Fibroblast of peridontal ligament (primary cell): ENCODE results near the gene GCNT4.
"Not testable (repeated sequence)": the region's sequence is repeated elsewhere in the genome, so short reads cannot be mapped to it uniquely, and the experiment has no call there.

Experiments
- DNase-seq: peaks from one replicate; pipeline ENCODE4 v3.0.0-alpha.2; 2010; ENCODE audit errors: extremely low read depth

The GCNT4 gene

GRCh38 chr5:75052192-75053053, at the start of gene GCNT4:
Gene GCNT4, minus strand, starts transcription at chr5:75052558. Its CDS starts 22,521 bp downstream, at chr5:75030037.
- DNase-seq, result peak; percentile 51

GRCh38 chr5:75095956-75096355, 43.6 kb upstream of the GCNT4 start:
- DNase-seq, result not testable (repeated sequence)

GRCh38 chr5:75091597-75091996, 39.2 kb upstream of the GCNT4 start:
- DNase-seq, result no peak

- DNase-seq, result no peak
Measured at GRCh38 chr5:75089662-75090061, 37.3 kb upstream of the GCNT4 start.

- no peak for DNase-seq
Measured at GRCh38 chr5:75089137-75089536, 36.8 kb upstream of the GCNT4 start.

GRCh38 chr5:75088648-75089047, 36.3 kb upstream of the GCNT4 start:
- DNase-seq, result no peak

GRCh38 chr5:75081510-75081909, 29.2 kb upstream of the GCNT4 start:
- DNase-seq, result no peak

GRCh38 chr5:75079346-75079745, 27.0 kb upstream of the GCNT4 start:
- DNase-seq, result not testable (repeated sequence)

- DNase-seq, result no peak
Measured at GRCh38 chr5:75078027-75078426, 25.7 kb upstream of the GCNT4 start.

GRCh38 chr5:75072061-75072460, 19.7 kb upstream of the GCNT4 start:
- no peak for DNase-seq

- no peak for DNase-seq
Measured at GRCh38 chr5:75071100-75071499, 18.7 kb upstream of the GCNT4 start.

GRCh38 chr5:75067434-75067833, 15.1 kb upstream of the GCNT4 start:
- no peak for DNase-seq

- DNase-seq, result no peak
Measured at GRCh38 chr5:75062925-75063531, 10.7 kb upstream of the GCNT4 start.

- no peak for DNase-seq
Measured at GRCh38 chr5:75059912-75060545, 7.7 kb upstream of the GCNT4 start.

- DNase-seq, result no peak
Measured at GRCh38 chr5:75058986-75059535, 6.7 kb upstream of the GCNT4 start.

GRCh38 chr5:75057561-75057960, 5.2 kb upstream of the GCNT4 start:
- DNase-seq, result no peak

GRCh38 chr5:75055727-75056144, 3.4 kb upstream of the GCNT4 start:
- DNase-seq, result peak; percentile 88

GRCh38 chr5:75054134-75054930, 2.0 kb upstream of the GCNT4 start:
- peak; percentile 73 for DNase-seq

- DNase-seq, result peak; percentile 84
Measured at GRCh38 chr5:75053304-75054133, 1.2 kb upstream of the GCNT4 start.

GRCh38 chr5:75053054-75053303, 621 bp upstream of the GCNT4 start:
- no peak for DNase-seq

GRCh38 chr5:75051217-75051751, 1.1 kb downstream of the GCNT4 start:
- no peak for DNase-seq
